Uterus (tissue), 4 donors: ENCODE results near the gene CHD2. TPM values are rescaled to one million over a fixed set of nuclear protein-coding genes. Genes with fewer than 3 reads are reported as not detected.

Source experiments
- DNase-seq, 2 donors: peaks; one replicate each; pipeline ENCODE4 v3.0.0-alpha.2; 2019 to 2020
- H3K27ac ChIP-seq, 2 donors: fragments of 200-600 bp; sonication (generic); 1 replicate in 1 of 2; 2 replicates in 1 of 2; pipeline ENCODE4 v1.5.1; 2016 to 2018
- H3K27me3 ChIP-seq, 2 donors: fragments of 200-600 bp; sonication (generic); one replicate each; pipeline ENCODE4 v1.5.1; 2018 to 2019; ENCODE audit warnings: control low read depth in 1 of 2
- H3K36me3 ChIP-seq, 2 donors: fragments of 200-600 bp; sonication (generic); one replicate each; pipeline ENCODE4 v1.5.1; 2019; ENCODE audit warnings: control low read depth in 1 of 2
- H3K4me1 ChIP-seq, 2 donors: fragments of 200-600 bp; sonication (generic); one replicate each; pipeline ENCODE4 v1.5.1; 2018 to 2019; ENCODE audit warnings: control low read depth in 1 of 2
- H3K4me3 ChIP-seq, 2 donors: fragments of 200-600 bp; sonication (generic); 1 replicate in 1 of 2; 2 replicates in 1 of 2; pipeline ENCODE4 v1.5.1; 2018 to 2019; ENCODE audit warnings: mild to moderate bottlenecking in 1 of 2
- H3K9me3 ChIP-seq, 2 donors: fragments of 200-600 bp; sonication (generic); one replicate each; pipeline ENCODE4 v1.5.1; 2019; ENCODE audit warnings: control low read depth in 1 of 2
- POLR2A ChIP-seq, 2 donors: fragments of 450-650 bp; IDR thresholded peaks; one replicate each; pipeline ENCODE4 v1.6.1; 2016; ENCODE audit warnings: antibody characterized with exemption in 2 of 2, mild to moderate bottlenecking in 1 of 2, moderate library complexity in 1 of 2
- intact Hi-C: fragments of 100-400 bp; cut with DNase I; formaldehyde crosslinking; loops from one replicate; pipeline ENCODE4 v1.15.1; 2023; ENCODE audit warnings: low total_unique reads
- total RNA-seq, 4 donors: library from RNA; depleted of rRNA in 3 of 4; stranded (reverse); fragments of >200 nt in 3 of 4; gene quantifications; one replicate each; pipeline versions ENCODE4 v1.1.0 to v1.2.4, GENCODE V29; 2014 to 2023
- TF ChIP-seq, protein P1 (sequence below), 4 experiments: fragments of 200-600 bp in 2 of 4; fragments of 450-650 bp in 2 of 4; sonication (generic) in 2 of 4; IDR thresholded peaks; one replicate each; pipeline ENCODE4 v1.5.1; 2016 to 2019; ENCODE audit warnings: antibody characterized with exemption in 4 of 4, mild to moderate bottlenecking in 2 of 4, moderate library complexity in 1 of 4
- donor health status: DM: yes; HTN: yes; CAD: no.

CHD2 gene
- total RNA-seq, 4 donors from 2014 or later: 71.0 to 166 (median 152) TPM

DNA sequence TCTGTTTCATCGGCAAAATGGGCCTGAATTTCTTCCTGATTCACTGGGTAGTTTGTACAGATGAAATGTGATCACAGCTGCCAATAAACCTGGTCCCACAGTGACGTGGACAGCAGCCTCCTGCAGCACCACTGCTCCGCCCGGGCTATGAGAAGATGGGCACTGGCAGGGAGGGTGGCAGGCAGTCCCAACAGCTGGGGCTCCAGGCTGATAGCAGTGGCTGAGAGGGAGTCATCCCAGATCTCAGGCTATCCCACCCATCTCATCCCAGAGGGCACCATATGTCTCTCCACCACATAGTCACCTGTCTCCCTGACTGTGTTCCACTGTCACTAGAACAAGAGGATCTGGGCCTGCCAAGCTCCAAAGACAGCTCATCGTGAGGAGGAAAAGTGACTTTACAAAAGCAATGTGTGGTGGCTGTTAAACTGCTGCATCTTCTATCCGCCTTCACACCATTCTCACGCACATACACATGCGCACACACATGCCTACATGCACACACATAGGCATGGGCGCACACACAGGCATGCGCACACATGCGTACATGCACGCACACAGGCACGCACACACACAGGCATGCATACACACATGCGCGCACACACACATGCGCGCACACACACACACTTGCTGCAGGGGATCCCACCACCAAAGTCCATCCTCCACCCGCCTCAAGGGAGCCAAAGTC lies 142.7 kb downstream of the CHD2 start:
- TF ChIP-seq, protein P1, sequence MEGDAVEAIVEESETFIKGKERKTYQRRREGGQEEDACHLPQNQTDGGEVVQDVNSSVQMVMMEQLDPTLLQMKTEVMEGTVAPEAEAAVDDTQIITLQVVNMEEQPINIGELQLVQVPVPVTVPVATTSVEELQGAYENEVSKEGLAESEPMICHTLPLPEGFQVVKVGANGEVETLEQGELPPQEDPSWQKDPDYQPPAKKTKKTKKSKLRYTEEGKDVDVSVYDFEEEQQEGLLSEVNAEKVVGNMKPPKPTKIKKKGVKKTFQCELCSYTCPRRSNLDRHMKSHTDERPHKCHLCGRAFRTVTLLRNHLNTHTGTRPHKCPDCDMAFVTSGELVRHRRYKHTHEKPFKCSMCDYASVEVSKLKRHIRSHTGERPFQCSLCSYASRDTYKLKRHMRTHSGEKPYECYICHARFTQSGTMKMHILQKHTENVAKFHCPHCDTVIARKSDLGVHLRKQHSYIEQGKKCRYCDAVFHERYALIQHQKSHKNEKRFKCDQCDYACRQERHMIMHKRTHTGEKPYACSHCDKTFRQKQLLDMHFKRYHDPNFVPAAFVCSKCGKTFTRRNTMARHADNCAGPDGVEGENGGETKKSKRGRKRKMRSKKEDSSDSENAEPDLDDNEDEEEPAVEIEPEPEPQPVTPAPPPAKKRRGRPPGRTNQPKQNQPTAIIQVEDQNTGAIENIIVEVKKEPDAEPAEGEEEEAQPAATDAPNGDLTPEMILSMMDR (IDR thresholded peaks at IDR 0.05): no peak
- TF ChIP-seq POLR2A (IDR thresholded peaks at IDR 0.05): no peak
- H3K4me1 ChIP-seq: no peaks in the 10 kb centered on the region
- no peak overlapping the region for H3K4me3 ChIP-seq
- no peaks in the 10 kb centered on the region for H3K36me3 ChIP-seq
- H3K27ac ChIP-seq: no peak overlapping the region
- H3K9me3 ChIP-seq: no peaks in the 10 kb centered on the region
- H3K27me3 ChIP-seq: no peaks in the 10 kb centered on the region
- intact Hi-C loops: no loop called here
- DNase-seq: no peak

GRCh38 chr15:93043621-93044300 lies 143.6 kb downstream of the CHD2 start:
- intact Hi-C loops: no loop called here
- Histone ChIP-seq H3K36me3 (no peaks in the 10 kb centered on the region), H3K9me3 (no peaks in the 10 kb centered on the region), H3K27ac (no peak overlapping the region), H3K4me3 (no peak overlapping the region), H3K27me3 (no peaks in the 10 kb centered on the region), H3K4me1 (no peaks in the 10 kb centered on the region)
- DNase-seq: no peak
- TF ChIP-seq, protein P1 (IDR thresholded peaks at IDR 0.05): no peak
- no peak for TF ChIP-seq POLR2A (IDR thresholded peaks at IDR 0.05)

- DNase-seq: no peak
- no peaks in the 10 kb centered on the region for H3K36me3 ChIP-seq
- no peak overlapping the region for H3K4me3 ChIP-seq
- H3K4me1 ChIP-seq: no peaks in the 10 kb centered on the region
- no peak overlapping the region for H3K27ac ChIP-seq
- no peaks in the 10 kb centered on the region for H3K9me3 ChIP-seq
- H3K27me3 ChIP-seq: no peaks in the 10 kb centered on the region
- no peak for TF ChIP-seq POLR2A (IDR thresholded peaks at IDR 0.05)
- TF ChIP-seq, protein P1 (IDR thresholded peaks at IDR 0.05): no peak
- intact Hi-C loops: no loop called here
Measured at GRCh38 chr15:93044301-93045190, 144.4 kb downstream of the CHD2 start.

DNA sequence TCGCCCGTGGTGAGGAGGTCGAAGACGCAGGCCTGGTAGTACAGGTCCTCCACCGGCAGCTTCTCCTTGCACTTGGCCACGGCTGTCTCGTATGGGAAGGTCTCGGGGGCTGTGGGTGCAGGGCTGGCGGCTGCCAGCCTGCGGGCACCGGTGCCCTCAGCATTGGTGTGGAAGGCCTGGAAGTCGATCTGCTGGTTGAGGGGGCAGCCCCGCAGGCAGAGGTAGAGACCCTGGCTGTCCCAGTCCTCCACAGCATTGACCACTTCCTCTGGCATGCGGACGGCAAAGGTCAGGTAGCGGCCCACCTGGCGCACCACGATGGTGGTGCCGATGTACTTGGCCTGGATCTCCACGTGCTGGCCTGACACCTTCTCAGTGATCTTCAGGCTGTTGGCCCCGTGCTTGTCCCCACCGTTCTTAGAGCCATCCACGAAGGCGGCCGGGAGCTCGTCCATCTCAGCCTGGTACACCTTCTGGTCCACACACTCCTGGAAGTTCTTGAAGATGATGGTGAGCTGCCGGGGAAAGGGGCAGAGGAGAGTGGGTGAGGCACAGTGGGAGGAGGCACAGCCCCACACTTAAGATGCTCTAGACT lies 145.2 kb downstream of the CHD2 start:
- Histone ChIP-seq H3K4me3 (no peak overlapping the region), H3K9me3 (no peaks in the 10 kb centered on the region), H3K27ac (no peak overlapping the region), H3K27me3 (no peaks in the 10 kb centered on the region), H3K4me1 (no peaks in the 10 kb centered on the region), H3K36me3 (no peaks in the 10 kb centered on the region)
- TF ChIP-seq, protein P1 (IDR thresholded peaks at IDR 0.05): no peak
- TF ChIP-seq POLR2A (IDR thresholded peaks at IDR 0.05): no peak
- DNase-seq: no peak
- intact Hi-C loops: no loop called here
